Kidney epithelial cell (primary cell): ENCODE measurements around the gene TRPM5. TPM values are rescaled to one million over a fixed set of nuclear protein-coding genes. Genes with fewer than 3 reads are reported as not detected.

Experiments used
- DNase-seq: peaks from one replicate; pipeline ENCODE4 v3.0.0-alpha.2; 2010; ENCODE audit warnings: low read depth
- H3K27me3 ChIP-seq: 2 replicates; pipeline ENCODE4 v1.6.0; 2011; ENCODE audit warnings: low read length; ENCODE audit not compliant: control insufficient read depth, insufficient read depth
- H3K36me3 ChIP-seq: 2 replicates; pipeline ENCODE4 v1.5.1; 2011; ENCODE audit warnings: low read length; ENCODE audit not compliant: control insufficient read depth, insufficient read depth
- H3K4me3 ChIP-seq: 2 replicates; pipeline ENCODE4 v1.5.1; 2011; ENCODE audit warnings: low read depth, mild to moderate bottlenecking, control low read depth, low read length
- CTCF ChIP-seq: IDR thresholded peaks from 2 replicates; pipeline ENCODE4 v1.5.1; 2011; ENCODE audit warnings: mild to moderate bottlenecking, moderate library complexity, low read length, control low read depth, inconsistent platforms; ENCODE audit not compliant: insufficient read depth, poor library complexity, severe bottlenecking
- total RNA-seq: library from RNA; depleted of rRNA; stranded (reverse); fragments of >200 nt; gene quantifications from 2 replicates; pipeline ENCODE4 v1.2.3, GENCODE V29; 2015

The TRPM5 gene
- total RNA-seq, 1 donor from 2014 or later, result not detected

GRCh38 chr11:2462986-2463765 lies 18.9 kb upstream of the TRPM5 start:
- Histone ChIP-seq H3K27me3 (peaks cover 2% of the 10 kb centered on the region), H3K4me3 (no peak overlapping the region), H3K36me3 (no peaks in the 10 kb centered on the region)
- TF ChIP-seq CTCF, result no peak
- DNase-seq, result no peak

- Histone ChIP-seq H3K27me3 (peaks cover 2% of the 10 kb centered on the region), H3K36me3 (no peaks in the 10 kb centered on the region), H3K4me3 (no peak overlapping the region)
- TF ChIP-seq CTCF, result no peak
- no peak for DNase-seq
These were observed 18.2 kb upstream of the TRPM5 start for GRCh38 chr11:2462543-2462985.

GRCh38 chr11:2461956-2462542 lies 17.7 kb upstream of the TRPM5 start:
- Histone ChIP-seq H3K27me3 (peaks cover 2% of the 10 kb centered on the region), H3K4me3 (no peak overlapping the region), H3K36me3 (no peaks in the 10 kb centered on the region)
- no peak for TF ChIP-seq CTCF
- no peak for DNase-seq

- no peak for TF ChIP-seq CTCF
- no peak for DNase-seq
- H3K4me3 ChIP-seq, result no peak overlapping the region
- H3K36me3 ChIP-seq, result no peaks in the 10 kb centered on the region
- peaks cover 2% of the 10 kb centered on the region for H3K27me3 ChIP-seq
These were observed 17.1 kb upstream of the TRPM5 start for GRCh38 chr11:2461253-2461955.

GRCh38 chr11:2460540-2461252 lies 16.4 kb upstream of the TRPM5 start:
- no peak for DNase-seq
- peaks cover 2% of the 10 kb centered on the region for H3K27me3 ChIP-seq
- no peak overlapping the region for H3K4me3 ChIP-seq
- TF ChIP-seq CTCF, result no peak
- no peaks in the 10 kb centered on the region for H3K36me3 ChIP-seq
